Measurements from ENCODE around the gene GBX1. TPM values are rescaled to one million over a fixed set of nuclear protein-coding genes. Genes with fewer than 3 reads are reported as not detected.

The GBX1 gene
- total and polyA plus RNA-seq, 2 of the 4 experiments (the other 2 are of a cell fraction) = not detected

DNA sequence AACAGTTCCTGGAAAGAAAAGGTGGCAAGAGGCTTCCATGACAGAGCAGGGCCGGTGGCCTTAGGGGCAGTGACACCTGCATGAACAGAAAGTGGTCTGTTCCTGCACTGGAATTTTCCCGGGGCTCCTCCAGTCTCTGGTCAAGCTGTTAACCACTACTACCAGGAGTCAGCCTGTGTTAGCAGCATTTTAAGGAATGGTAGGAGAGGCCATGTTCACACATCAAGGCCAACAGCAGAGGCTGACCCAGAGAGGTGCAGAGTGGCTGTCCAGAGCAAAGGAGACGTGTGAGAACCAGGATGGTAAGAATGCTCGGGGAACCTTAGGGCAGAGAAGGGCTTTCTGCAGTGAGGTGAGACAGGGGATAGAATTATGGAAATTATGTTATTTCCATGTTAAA, 34.3 kb upstream of the GBX1 start:
- H3K14ac ChIP-seq (replicated peaks; ENCODE audit: low read depth, low read length) = no peak overlapping the region
- no peak overlapping the region for H4K5ac ChIP-seq (ENCODE audit: low read depth, low read length)
- CTCF ChIA-PET = no interaction called here
- H2BK15ac ChIP-seq (ENCODE audit: low read depth, low read length) = no peak overlapping the region
- H4K20me1 ChIP-seq (ENCODE audit: insufficient read depth, low read length) = no peaks in the 10 kb centered on the region
- dilution Hi-C loops (cut with HindIII; ENCODE audit: low sequenced_read_pairs, unreplicated experiment) (no loop called here), intact Hi-C loops (cut with micrococcal nuclease) (no loop called here), in situ Hi-C loops (cut with MboI; ENCODE audit: low sequenced_read_pairs) (no loop called here)
- no peak overlapping the region for H3K9ac ChIP-seq (ENCODE audit: low read depth, low read length)
- no peak overlapping the region for H2BK5ac ChIP-seq (ENCODE audit: low read depth, low read length, poor library complexity, severe bottlenecking)
- no peak overlapping the region for H2BK120ac ChIP-seq (ENCODE audit: low read depth, low read length)
- H2BK20ac ChIP-seq (ENCODE audit: low read depth, low read length) = no peak overlapping the region
- no peak overlapping the region for H3K4ac ChIP-seq (ENCODE audit: low read depth, low read length)
- ATAC-seq (ENCODE audit: low read depth) = no peak
- H2AFZ ChIP-seq (replicated peaks; ENCODE audit: low read length, poor library complexity) = no peak overlapping the region
- H3K27me3 ChIP-seq (ENCODE audit: control insufficient read depth, insufficient read depth, low read length) = peaks cover 91% of the 10 kb centered on the region
- H3K9me3 ChIP-seq (ENCODE audit: control insufficient read depth, insufficient read depth, low read length) = no peaks in the 10 kb centered on the region
- H3K56ac ChIP-seq (ENCODE audit: extremely low read depth, insufficient read depth, low read length) = no peak overlapping the region
- H3K36me3 ChIP-seq (ENCODE audit: control insufficient read depth, insufficient read depth, low read length) = no peaks in the 10 kb centered on the region
- no peak overlapping the region for H4K91ac ChIP-seq (ENCODE audit: insufficient read depth, low read depth, low read length)
- no peak overlapping the region for H3K4me2 ChIP-seq (ENCODE audit: low read depth, low read length)
- H3K4me3 ChIP-seq (ENCODE audit: insufficient read depth, low read depth, low read length) = no peak overlapping the region
- no peak for DNase-seq
- WGBS, 2 experiments (ENCODE audit: extremely low coverage in 2 of 2, insufficient read length in 1 of 2) = 71% methylated on average over 2 of the region's 4 CpGs; no CpG with 5 or more reads in 1 of the 2 experiments
- no peaks in the 10 kb centered on the region for H3K79me1 ChIP-seq (ENCODE audit: low read depth in 1 of 2, low read length in 2 of 2)
- POLR2A ChIA-PET (ENCODE audit: unreplicated experiment) = no interaction called here
- H3K27ac ChIP-seq (ENCODE audit: insufficient read depth, low read length) = no peak overlapping the region
- no peak overlapping the region for H2AK9ac ChIP-seq (replicated peaks; ENCODE audit: low read depth, low read length, poor library complexity)
- no peak for TF ChIP-seq MXI1 (IDR thresholded peaks at IDR 0.05; ENCODE audit: borderline replicate concordance, low read depth, low read length)
- TF ChIP-seq MAZ (IDR thresholded peaks at IDR 0.05; ENCODE audit: borderline replicate concordance, low read depth, low read length) = no peak
- TF ChIP-seq, protein P1, sequence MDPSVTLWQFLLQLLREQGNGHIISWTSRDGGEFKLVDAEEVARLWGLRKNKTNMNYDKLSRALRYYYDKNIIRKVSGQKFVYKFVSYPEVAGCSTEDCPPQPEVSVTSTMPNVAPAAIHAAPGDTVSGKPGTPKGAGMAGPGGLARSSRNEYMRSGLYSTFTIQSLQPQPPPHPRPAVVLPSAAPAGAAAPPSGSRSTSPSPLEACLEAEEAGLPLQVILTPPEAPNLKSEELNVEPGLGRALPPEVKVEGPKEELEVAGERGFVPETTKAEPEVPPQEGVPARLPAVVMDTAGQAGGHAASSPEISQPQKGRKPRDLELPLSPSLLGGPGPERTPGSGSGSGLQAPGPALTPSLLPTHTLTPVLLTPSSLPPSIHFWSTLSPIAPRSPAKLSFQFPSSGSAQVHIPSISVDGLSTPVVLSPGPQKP (IDR thresholded peaks at IDR 0.05; ENCODE audit: borderline replicate concordance, low read depth, low read length) = no peak
- TF ChIP-seq RCOR1 (IDR thresholded peaks at IDR 0.05; ENCODE audit: insufficient replicate concordance, low read length) = no peak
- BruUV-seq (replicated peaks) = no TSS peak
- H2AK5ac ChIP-seq (ENCODE audit: low read depth, low read length) = no peak overlapping the region
- H3K4me1 ChIP-seq (ENCODE audit: control insufficient read depth, insufficient read depth, low read length) = no peaks in the 10 kb centered on the region
- H3K9me1 ChIP-seq (ENCODE audit: insufficient read depth, low read length) = no peaks in the 10 kb centered on the region
- H3K23ac ChIP-seq (ENCODE audit: low read depth, low read length) = no peak overlapping the region
- H4K8ac ChIP-seq (ENCODE audit: low read depth in 2 of 2, low read length in 2 of 2) = no peak overlapping the region
- no peak overlapping the region for H3K18ac ChIP-seq (ENCODE audit: low read depth, low read length)
